ELF-1 (cell line): ENCODE data around the gene LDLRAD2.
"Not testable (repeated sequence)": the region's sequence is repeated elsewhere in the genome, so short reads cannot be mapped to it uniquely, and the experiment has no call there.

Experiments used
- DNase-seq: peaks from one replicate; pipeline ENCODE4 v3.0.0-alpha.2; 2016; ENCODE audit warnings: low read depth, low spot score

LDLRAD2 gene, protein sequence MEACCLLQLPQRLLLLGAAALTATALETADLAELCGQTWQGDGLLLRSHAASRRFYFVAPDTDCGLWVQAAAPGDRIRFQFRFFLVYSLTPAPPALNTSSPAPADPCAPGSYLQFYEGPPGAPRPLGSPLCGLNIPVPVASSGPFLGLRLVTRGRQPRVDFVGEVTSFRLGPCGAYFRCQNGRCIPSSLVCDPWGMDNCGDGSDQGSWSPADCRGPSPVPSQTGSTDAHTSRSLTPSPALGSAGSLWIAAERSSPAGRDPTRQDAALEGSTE

DNA sequence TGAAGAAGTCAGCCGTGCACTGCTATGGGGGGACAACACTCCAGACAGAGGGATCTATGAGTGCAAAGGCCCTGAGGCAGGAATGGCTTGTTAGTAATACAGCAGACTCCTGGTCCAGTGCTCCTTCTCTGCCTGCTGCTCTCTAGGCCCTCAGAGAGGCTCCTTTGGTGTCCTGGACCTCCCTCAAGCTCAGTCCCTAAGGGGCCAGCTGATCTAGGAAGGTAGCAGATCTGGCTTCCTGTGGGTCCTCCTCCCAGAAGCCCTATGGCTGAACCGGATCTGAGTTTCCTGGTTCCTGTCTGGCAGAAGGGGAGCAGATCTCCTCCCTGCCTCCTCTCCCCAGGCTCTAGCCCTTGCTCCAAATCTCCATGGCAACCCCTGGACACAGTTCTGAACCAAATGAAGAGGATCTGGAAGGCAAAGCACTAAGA, at the start of gene LDLRAD2:
LDLRAD2 (plus strand) TSS at position 391 of the 431 bp plus-strand sequence. CDS start 187 bp downstream, outside the sequence.
- DNase-seq, result no peak

DNA sequence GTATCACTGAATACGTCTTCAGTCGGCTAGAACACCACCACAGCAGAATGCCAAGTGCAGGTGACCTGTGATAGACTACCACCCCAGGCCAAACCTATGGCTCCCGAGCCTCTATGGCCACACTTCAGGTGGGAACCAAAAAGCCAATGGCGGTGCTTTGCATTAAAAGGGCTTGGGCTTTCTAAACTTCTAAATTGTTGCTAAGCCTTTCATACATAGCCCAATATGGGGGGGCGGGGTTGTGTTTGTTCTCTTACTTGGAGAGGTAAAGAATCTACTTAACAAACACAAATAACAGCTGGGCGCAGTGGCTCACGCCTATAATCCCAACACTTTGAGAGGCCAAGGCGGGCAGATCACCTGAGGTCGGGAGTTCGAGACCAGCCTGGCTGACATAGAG, 48.8 kb upstream of the LDLRAD2 start:
- DNase-seq, result no peak

DNA sequence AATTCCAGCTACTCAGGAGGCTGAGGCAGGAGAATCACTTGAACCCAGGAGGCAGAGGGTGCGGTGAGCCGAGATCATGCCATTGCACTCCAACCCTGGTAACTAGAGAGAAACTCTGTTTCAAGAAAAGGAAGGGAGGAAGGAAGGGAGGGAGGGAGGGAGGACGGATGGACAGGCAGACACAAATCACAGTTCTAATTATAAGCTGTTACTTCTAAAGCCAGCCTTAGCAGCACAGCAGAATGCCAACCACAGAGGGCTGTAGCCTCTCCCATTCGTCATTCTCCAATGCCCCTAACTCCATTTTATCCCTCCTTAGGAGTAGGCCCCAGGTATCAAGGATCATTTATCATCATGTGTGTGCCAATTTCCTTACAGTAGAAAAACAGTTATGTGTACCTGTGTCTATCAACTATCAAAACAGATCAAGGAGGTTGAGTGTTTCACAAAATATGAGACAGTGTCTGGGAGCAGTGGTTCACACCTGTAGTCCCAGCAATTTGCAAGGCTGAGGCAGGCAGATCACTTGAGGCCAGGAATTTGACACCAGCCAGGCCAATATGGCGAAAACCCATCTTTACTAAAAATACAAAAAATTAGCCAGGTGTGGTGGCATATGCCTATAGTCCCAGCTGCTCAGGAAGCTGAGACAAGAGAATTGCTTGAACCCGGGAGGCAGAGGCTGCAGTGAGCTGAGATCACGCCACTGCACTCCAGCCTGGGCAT, 48.2 kb upstream of the LDLRAD2 start:
- no peak for DNase-seq

DNA sequence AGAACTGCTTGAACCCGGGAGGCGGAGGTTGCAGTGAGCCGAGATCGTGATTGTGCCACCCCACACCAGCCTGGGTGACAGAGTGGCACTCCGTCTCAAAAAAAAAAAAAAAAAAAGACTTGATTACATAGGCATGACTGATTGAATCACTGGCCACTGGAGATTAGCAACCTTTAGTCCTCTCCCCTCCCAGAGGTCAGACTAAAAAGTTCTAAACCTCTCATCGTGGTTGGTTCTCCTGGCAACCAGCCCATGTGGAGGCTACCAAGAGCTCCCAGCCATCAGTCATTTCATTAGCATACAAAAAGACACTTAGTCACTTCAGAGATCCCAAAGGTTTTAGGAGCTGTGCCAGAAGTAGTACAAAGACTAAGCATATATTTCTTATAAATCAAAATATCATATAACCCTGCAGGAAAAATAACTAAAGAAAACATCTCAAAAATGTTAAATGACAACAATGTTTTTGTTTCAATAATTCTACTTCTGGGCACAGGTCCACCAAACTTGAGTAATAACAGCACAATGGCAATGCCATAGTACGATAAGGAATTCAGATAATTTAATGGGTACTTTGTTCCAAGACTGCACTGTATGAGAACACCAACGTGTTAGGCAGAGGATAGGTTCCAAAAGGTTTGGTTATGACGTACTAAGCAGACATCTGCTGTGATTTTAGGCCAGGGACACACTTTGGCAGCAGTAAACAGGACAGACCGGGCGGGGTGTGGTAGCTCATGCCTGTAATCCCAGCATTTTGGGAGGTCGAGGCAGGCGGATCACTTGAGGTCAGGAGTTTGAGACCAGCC, 47.2 kb upstream of the LDLRAD2 start:
- DNase-seq, result peak; percentile 45

DNA sequence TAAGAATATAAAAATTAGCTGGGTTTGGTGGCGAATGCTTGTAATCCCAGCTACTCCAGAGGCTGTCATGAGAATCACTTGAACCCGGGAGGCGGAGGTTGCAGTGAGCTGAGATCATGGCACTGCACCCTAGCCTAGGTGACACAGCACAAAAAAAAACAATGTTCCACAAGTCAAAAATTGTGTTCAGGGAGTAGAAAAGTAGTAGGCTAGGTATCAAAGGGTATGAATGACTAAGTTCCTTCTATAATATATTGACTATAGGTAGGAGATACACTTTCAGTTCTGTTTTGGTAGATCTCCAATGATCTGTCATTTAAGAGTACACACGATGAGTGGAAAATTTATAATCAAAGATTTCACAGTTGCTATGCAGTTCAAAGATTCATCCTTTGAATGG, 45.9 kb upstream of the LDLRAD2 start:
- DNase-seq, result no peak

DNA sequence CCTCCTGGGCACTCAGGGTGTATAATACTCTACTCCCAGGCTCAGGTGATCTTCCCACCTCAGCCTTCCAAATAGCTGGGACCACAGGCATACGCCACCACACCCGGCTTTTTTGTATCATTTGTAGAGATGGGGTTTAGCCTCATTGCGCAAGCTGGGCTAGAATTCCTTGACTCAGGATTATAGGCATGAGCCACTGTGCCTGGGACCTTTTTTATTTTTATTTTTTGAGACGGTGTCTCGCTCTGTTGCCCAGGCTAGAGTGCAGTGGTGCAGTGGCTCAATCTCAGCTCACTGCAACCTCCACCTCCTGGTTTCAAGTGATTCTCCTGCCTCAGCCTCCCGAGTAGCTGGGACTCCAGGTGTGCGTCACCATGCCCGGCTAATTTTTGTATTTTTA, 45.0 kb upstream of the LDLRAD2 start:
- not testable (repeated sequence) for DNase-seq

DNA sequence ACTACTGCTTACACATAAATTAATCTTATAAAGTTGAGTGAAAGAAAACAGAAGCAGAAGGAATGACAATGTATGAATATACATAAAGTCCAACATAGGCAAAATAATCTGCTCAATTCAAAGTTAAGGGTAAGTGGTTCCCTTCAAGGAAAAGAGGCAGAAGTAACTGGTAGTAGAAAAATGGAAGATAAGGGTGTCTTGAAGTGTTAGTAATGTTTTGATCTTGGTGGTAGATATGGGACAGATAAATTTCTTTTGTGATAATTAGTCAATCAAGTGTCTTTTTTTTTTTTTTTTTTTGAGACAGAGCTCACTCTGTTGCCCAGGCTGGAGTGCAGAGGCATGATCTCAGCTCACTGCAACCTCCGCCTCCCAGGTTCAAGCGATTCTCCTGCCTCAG, 41.9 kb upstream of the LDLRAD2 start:
- DNase-seq, result no peak

DNA sequence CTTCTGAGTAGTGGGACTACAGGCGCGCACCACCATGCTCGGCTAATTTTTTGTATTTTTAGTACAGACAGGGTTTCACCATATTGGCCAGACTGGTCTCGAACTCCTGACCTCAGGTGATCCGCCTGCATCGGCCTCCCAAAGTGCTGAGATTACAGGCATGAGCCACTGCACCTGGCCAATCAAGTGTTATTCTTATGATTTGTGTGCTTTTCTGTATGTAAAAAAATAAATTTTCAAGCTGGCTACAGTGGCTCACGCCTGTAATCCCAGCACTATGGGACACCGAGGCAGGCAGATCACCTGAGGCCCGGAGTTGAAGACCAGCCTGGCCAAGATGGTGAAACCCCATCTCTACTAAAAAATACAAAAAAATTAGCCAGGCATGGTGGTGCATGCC, 41.5 kb upstream of the LDLRAD2 start:
- DNase-seq, result not testable (repeated sequence)

DNA sequence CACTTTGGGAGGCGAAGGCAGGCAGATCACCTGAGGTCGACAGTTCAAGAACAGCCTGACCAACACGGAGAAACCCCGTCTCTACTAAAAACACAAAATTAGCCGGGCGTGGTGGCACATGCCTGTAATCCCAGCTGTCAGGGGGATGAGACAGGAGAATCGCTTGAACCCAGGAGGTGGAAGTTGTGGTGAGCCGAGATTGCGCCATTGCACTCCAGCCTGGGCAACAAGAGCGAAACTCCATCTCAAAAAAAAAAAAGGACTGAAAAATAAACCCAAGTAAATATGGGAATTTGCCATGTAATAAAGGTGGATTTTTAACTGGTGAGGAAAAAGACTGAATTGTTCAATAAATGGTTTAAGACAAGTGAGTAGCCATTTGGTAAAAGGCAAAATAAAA, 40.4 kb upstream of the LDLRAD2 start:
- not testable (repeated sequence) for DNase-seq

DNA sequence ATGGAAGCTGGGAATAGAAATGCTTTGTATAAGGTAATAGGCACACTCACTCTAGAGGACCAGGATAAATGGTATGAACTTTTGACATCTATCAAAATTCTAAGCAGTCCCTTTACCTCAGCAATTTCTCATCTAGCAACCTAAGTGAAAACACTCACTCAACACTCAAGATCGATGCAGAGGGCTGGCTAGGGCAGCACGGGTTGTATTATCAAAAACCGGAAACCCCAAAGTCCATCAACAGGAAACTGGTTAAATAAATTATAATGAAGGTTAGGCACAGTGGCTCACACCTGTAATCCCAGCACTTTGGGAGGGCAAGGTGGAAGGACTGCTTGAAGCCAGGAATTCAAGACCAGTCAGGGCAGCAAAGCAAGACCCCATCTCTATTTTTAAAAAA, 38.5 kb upstream of the LDLRAD2 start:
- no peak for DNase-seq

DNA sequence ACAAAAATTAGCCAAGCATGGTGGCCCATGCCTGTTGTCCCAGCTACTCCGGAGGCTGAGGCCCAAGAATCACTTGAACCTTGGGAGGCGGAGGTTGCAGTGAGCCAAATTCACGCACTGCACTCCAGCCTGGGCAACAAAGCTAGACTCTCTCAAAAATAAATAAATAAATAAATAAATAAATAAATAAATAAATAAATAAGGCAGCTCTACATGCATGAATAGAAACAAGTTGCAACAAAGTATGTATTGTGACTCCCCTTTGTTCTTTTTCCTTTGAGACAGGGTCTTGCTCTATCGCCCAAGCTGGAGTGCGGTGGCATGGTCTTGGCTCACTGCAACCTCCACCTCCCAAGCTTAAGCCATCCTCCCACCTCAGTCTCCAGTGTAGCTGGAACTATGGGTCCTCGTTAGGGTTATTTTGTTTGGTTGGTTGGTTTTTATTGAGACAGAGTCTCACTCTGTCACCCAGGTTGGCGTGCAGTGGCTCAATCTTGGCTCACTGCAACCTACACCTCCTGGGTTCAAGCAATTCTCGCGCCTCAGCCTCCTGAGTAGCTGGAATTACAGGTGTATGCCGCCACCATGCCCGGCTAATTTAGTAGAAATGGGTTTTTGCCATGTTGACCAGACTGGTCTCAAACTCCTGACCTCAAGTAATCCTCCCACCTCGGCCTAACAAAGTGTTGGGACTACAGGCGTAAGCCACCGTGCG, 37.1 kb upstream of the LDLRAD2 start:
- DNase-seq, result no peak

DNA sequence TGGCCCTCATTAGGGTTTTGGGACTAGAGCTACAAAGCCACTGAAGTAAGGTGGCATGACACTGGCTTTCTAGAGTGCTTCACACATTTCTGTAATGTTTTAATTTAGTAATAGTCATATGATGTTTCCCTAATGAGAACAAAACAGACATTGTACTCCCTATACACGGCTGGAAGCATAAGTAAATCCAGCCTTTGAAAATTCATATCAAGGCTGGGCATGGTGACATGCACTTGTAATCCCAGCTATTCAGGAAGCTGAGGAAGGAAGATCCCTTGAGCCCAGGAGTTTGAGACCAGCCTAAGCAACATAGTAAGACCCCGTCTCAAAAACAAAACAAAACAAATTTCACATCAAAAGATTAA, 36.5 kb upstream of the LDLRAD2 start:
- DNase-seq, result no peak

DNA sequence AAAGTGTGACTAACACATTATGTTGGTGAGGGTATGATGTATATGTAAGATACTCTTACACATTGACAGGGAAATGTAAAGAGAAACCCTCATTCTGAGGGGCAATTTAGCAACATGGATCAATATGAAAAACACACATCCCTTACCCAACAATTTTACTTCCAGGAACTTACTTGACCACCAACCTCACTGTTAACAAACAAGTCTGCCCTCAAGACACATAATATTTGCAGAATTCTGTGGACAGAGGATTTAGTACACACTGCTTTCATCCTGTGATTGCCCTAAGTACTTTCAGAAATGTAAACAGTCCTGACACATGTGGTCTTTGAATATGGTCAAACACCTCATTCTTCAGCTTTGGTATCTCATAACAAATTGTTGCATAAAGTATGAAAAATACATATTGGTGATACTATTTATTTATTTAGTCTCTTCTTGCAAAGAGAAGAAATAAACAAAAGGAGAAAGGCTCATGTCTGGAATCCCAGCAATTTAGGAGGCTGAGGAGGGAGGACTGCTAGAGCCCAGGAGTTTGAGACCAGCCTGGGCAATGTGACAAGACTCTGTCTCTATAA, 36.0 kb upstream of the LDLRAD2 start:
- DNase-seq, result no peak

DNA sequence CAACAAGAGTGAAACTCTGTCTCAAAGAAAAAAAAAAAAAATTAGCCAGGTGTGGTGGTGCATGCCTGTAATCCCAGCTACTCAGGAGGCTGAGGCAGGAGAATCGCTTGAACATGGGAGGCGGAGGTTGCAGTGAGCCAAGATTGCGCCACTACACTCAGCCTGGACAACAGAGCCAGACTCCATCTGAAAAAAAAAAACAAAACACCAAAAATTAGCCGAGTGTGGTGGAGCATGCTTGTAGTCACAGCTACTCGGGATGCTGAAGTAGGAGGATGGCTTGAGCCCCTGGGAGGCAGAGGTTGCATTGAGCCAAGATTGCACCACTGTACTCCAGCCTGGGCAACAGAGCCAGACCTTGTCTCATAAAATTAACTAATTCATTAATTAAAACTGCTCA, 35.1 kb upstream of the LDLRAD2 start:
- DNase-seq, result not testable (repeated sequence)

DNA sequence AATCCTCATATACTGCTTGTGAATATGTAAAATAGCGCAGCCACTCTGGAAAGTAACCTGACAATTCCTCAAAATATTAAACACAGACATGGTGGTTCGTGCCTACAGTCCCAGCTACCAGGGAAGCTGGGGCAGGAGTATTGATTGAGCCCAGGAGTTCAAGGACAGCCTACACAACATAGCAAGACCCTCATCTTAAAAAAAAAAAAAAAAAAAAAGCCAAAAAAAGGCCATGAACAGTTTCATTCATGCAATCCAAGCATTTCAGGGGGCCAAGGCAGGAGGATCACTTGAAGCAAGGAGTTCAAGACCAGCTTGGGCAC, 33.7 kb upstream of the LDLRAD2 start:
- DNase-seq, result no peak

DNA sequence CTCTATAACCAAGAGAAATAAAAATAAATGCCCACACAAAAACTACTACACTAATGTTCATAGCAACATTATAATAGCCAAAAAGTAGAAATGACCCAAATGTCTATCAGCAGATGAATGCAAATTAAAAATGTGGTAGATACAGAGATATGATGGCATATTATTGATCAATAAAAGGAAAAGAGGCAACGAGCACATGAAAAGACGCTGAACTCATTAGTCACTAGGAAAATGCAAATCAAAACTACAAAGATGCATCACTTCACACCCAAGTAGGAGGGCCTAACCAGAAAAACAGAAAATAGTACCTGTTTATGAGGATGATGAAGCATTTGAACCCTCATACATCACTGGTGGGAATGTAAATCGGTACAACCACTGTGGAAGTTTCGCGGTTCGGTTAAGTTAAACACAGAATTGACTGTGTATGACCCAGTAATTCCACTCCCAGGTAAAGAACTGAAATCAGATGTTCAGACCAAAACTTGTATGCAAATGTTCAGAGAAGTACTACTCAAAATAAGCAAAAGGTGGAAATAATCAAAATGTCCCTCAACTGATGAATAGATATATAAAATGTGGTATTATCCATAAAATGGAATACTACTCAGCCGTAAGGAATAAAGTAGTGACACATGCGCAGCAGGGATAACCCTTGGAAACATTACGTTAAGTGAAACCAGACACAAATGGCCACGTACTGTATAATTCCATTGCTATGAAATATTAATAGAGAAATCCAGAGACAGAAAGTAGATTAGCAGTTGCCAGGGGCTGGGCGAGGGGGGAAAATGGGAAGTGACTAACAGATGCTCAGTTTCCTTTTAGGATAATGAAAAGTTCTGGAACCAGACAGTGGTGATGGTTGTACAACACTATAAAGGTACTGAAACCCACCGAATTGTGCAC, 32.2 kb upstream of the LDLRAD2 start:
- no peak for DNase-seq

DNA sequence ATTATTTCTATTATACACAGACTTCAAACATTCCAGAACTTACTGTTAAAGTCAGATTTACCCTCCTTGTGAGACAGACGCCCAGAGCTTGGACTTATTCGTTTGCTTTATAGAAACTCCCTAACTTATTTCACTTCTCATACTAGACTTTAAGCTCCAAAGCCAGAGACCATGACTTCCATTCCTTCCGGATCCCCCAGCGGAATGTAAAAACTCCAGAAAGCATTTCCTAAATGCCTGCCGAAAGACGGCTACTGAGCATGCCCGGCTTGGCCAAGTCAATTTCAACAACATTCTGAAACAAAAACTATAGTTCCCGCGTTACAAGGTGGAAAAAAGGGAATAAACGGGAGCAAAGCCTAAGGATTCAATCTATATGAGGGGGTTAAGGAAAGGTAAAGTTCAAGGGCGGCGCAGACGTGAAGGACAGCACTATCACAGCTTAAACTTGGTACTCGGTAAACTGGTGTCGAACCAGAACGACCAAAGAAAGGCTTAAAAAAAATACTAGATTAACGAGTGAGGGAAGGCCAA, 30.2 kb upstream of the LDLRAD2 start:
- no peak for DNase-seq

DNA sequence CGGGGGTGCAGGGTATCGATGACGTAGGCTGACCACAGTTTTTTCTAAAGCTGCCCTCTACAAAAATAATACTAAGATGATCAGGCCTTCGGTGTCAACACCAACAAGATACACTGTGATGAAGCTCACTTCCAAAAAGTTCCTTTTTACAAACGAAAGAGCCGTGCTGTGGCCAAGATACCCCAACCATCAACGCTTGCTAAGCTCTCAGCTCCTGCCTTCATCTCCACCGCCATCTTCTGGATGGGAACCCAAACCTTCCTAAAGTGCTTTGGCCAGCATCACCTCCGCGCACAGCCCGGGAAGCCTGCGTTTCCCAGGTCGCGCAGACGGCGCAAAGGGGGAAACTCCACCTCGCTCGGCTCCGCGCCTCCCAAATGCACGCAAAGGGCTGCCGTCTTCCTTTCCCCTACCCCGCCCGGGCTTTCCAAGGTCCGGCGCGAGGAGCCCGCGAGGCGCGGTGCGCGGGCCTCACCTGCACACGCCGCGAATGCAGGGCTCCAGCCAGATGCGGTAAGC, 29.7 kb upstream of the LDLRAD2 start:
- DNase-seq, result no peak

DNA sequence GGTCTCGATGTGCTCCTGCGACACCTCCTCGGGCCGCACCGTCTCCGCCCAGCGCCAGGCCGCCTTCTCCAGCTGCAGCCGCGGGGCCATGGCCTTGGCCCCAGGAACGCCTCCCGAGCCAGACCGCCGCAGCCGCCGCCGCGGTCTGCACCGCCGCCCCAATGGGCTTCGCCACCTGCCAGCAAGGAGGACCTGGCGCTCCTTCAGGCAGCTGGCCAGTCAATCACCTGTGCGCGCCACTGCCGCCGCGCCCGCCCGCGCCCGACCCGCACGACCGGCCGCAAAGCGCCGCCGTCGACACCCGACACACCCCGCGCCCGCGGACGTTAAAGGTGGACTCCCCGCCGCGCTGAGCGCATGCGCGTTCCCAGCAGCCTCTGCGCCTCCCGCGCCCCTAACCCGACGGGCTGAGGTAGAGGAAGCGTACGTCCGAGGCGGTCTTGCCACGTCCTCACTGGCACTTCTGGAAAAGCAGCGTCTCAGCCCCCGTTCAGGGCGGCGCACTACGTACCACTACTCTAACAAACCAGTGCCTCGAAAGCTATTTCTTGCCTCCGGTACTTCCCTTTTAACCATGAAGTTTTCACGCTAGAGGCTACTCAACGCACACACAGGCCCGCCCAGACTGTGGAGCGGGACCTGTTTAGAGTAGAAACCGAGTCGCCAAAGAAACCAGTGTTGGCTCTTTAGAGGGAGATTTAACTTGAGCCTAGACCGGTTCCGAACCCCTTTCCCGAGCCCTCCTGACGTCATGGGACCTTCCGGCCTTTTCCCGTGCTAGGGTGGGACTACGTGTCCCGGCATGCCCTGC, 29.0 kb upstream of the LDLRAD2 start, which contains the start of gene USP48:
USP48 (minus strand) TSS at position 282 of the 811 bp plus-strand sequence; CDS start at position 90, 192 bp downstream.
- DNase-seq, result peak; percentile 99
